ENCODE data around the gene FMNL2.

Gene FMNL2

GRCh38 chr2:152490686-152491455 is 155.9 kb downstream of the FMNL2 start (continued):
- TF ChIP-seq ZNF8 (CRISPR knock-in tag; IDR thresholded peaks at IDR 0.05), result no peak

GRCh38 chr2:152492131-152492530 is 157.2 kb downstream of the FMNL2 start:
- TF ChIP-seq CREB5 (CRISPR knock-in tag; IDR thresholded peaks at IDR 0.05; ENCODE audit: low read depth), result no peak
- no peak for TF ChIP-seq ISL1 (CRISPR knock-in tag; IDR thresholded peaks at IDR 0.05)
- TF ChIP-seq ZNF565 (CRISPR knock-in tag; conservative IDR thresholded peaks at IDR 0.05; ENCODE audit: low read depth), result no peak
- no peak for TF ChIP-seq ZNF70 (CRISPR knock-in tag; IDR thresholded peaks at IDR 0.05)
- no peak for ATAC-seq

GRCh38 chr2:152492911-152493310 is 157.9 kb downstream of the FMNL2 start:
- no peak for TF ChIP-seq BACH2 (CRISPR knock-in tag; IDR thresholded peaks at IDR 0.05; ENCODE audit: borderline replicate concordance)
- no peak for TF ChIP-seq ESRRG (CRISPR knock-in tag; IDR thresholded peaks at IDR 0.05)
- TF ChIP-seq SNAI2 (CRISPR knock-in tag; IDR thresholded peaks at IDR 0.05), result no peak
- no peak for TF ChIP-seq TOX (CRISPR knock-in tag; IDR thresholded peaks at IDR 0.05; ENCODE audit: borderline replicate concordance)
- TF ChIP-seq ISL1 (CRISPR knock-in tag; IDR thresholded peaks at IDR 0.05), result no peak
- TF ChIP-seq GLIS3 (CRISPR knock-in tag; IDR thresholded peaks at IDR 0.05), result no peak
- TF ChIP-seq ZNF565 (CRISPR knock-in tag; conservative IDR thresholded peaks at IDR 0.05; ENCODE audit: low read depth), result no peak
- TF ChIP-seq CSDC2 (CRISPR knock-in tag; IDR thresholded peaks at IDR 0.05), result no peak
- no peak for TF ChIP-seq ZFP3 (CRISPR knock-in tag; IDR thresholded peaks at IDR 0.05)
- no peak for TF ChIP-seq RARB (CRISPR knock-in tag; IDR thresholded peaks at IDR 0.05)
- TF ChIP-seq ZC3H10 (CRISPR knock-in tag; IDR thresholded peaks at IDR 0.05), result no peak
- TF ChIP-seq ZNF70 (CRISPR knock-in tag; IDR thresholded peaks at IDR 0.05), result no peak
- no peak for TF ChIP-seq PATZ1 (CRISPR knock-in tag; IDR thresholded peaks at IDR 0.05; ENCODE audit: borderline replicate concordance)
- no peak for TF ChIP-seq ZFP30 (CRISPR knock-in tag; IDR thresholded peaks at IDR 0.05)
- TF ChIP-seq POU6F1 (CRISPR knock-in tag; IDR thresholded peaks at IDR 0.05; ENCODE audit: borderline replicate concordance, low read depth), result no peak
- no peak for TF ChIP-seq TSHZ2 (CRISPR knock-in tag; IDR thresholded peaks at IDR 0.05)
- TF ChIP-seq PPARA (CRISPR knock-in tag; IDR thresholded peaks at IDR 0.05; ENCODE audit: borderline replicate concordance), result no peak
- no peak for TF ChIP-seq TCF4 (CRISPR knock-in tag; IDR thresholded peaks at IDR 0.05; ENCODE audit: borderline replicate concordance)
- no peak for ATAC-seq

- ATAC-seq, result no peak
- TF ChIP-seq ZNF565 (CRISPR knock-in tag; conservative IDR thresholded peaks at IDR 0.05; ENCODE audit: low read depth) (no peak), ISL1 (CRISPR knock-in tag; IDR thresholded peaks at IDR 0.05) (no peak), TSHZ2 (CRISPR knock-in tag; IDR thresholded peaks at IDR 0.05) (no peak), CSRNP3 (CRISPR knock-in tag; IDR thresholded peaks at IDR 0.05) (no peak)
Measured at GRCh38 chr2:152493417-152493816, 158.4 kb downstream of the FMNL2 start.
